H1 (cell line): ENCODE data around the gene DYNC1I1. TPM values are rescaled to one million over a fixed set of nuclear protein-coding genes. Genes with fewer than 3 reads are reported as not detected.

Experiments used
- CTCF ChIA-PET: fragments of 300-600 bp; sonication (Branson Sonifier 250); formaldehyde crosslinking; loops from one replicate; lab custom pipeline; 2021; ENCODE audit not compliant: partially characterized antibody; lab: Charles Lee
- POLR2A ChIA-PET: fragments of 300-600 bp; sonication (Branson Sonifier 250); formaldehyde crosslinking; loops from one replicate; lab custom pipeline; 2021; ENCODE audit warnings: inconsistent platforms; ENCODE audit not compliant: partially characterized antibody; lab: Charles Lee
- DNase-seq, 2 experiments: peaks; one replicate each; pipeline versions ENCODE4 v3.0.0 to v3.0.0-alpha.2; 2010 to 2022; ENCODE audit warnings: low spot score in 2 of 2, low read depth in 1 of 2, mixed read lengths in 1 of 2
- FAIRE-seq: peaks from 2 replicates; lab custom pipeline; 2011; peaks lifted over from hg19 to GRCh38; lab: Jason Lieb, UNC
- H2AFZ ChIP-seq: 2 replicates; pipeline ENCODE4 v1.8.1; 2012; ENCODE audit warnings: low read length, inconsistent platforms
- H2AK5ac ChIP-seq: 2 replicates; pipeline ENCODE4 v1.6.1; 2013; ENCODE audit warnings: low read depth, low read length
- H2BK120ac ChIP-seq: replicated peaks from 2 replicates; pipeline ENCODE3; 2013; ENCODE audit warnings: low read depth, low read length, inconsistent platforms
- H2BK12ac ChIP-seq: 2 replicates; pipeline ENCODE4 v1.6.1; 2013; ENCODE audit warnings: low read depth, low read length
- H2BK15ac ChIP-seq: 2 replicates; pipeline ENCODE4 v1.6.1; 2013; ENCODE audit warnings: low read length
- H2BK20ac ChIP-seq: 2 replicates; pipeline ENCODE4 v1.6.1; 2013; ENCODE audit warnings: low read length
- H2BK5ac ChIP-seq: 2 replicates; pipeline ENCODE4 v1.6.1; 2013; ENCODE audit warnings: low read depth, low read length
- H3K14ac ChIP-seq: 2 replicates; pipeline ENCODE4 v1.6.1; 2013; ENCODE audit warnings: inconsistent platforms; ENCODE audit not compliant: insufficient read length
- H3K18ac ChIP-seq: 2 replicates; pipeline ENCODE4 v1.6.1; 2013; ENCODE audit warnings: low read length; ENCODE audit errors: extremely low read depth
- H3K23ac ChIP-seq: 2 replicates; pipeline ENCODE4 v1.6.1; 2013; ENCODE audit warnings: inconsistent platforms; ENCODE audit not compliant: insufficient read length
- H3K23me2 ChIP-seq: 2 replicates; pipeline ENCODE4 v1.6.1; 2013; ENCODE audit warnings: low read depth, low read length
- H3K27ac ChIP-seq: 2 replicates; pipeline ENCODE4 v1.6.1; 2011; ENCODE audit warnings: low read depth, low read length, inconsistent platforms
- H3K27me3 ChIP-seq, 4 experiments: replicated peaks in 1 of 4; 1 replicate in 1 of 4; 2 replicates in 3 of 4; pipeline versions ENCODE4 v1.6.1 to v1.8.1; 2011 to 2013; ENCODE audit warnings: low read length in 3 of 4, mild to moderate bottlenecking in 3 of 4, inconsistent platforms in 2 of 4, mixed read lengths in 2 of 4, moderate library complexity in 1 of 4; ENCODE audit not compliant: control insufficient read depth in 3 of 4, insufficient read depth in 3 of 4; ENCODE audit errors: extremely low read depth in 1 of 4
- H3K36me3 ChIP-seq, 4 experiments: 2 replicates each; pipeline versions ENCODE4 v1.6.1 to v1.8.1; 2011 to 2013; ENCODE audit warnings: mild to moderate bottlenecking in 4 of 4, low read length in 3 of 4, moderate library complexity in 2 of 4, control low read depth in 1 of 4, inconsistent platforms in 1 of 4; ENCODE audit not compliant: insufficient read depth in 4 of 4, control insufficient read depth in 2 of 4
- H3K4ac ChIP-seq: replicated peaks from 2 replicates; pipeline ENCODE3; 2013; ENCODE audit warnings: low read length, low read depth, mixed read lengths, inconsistent platforms; ENCODE audit not compliant: insufficient read length
- H3K4me1 ChIP-seq, 4 experiments: replicated peaks in 1 of 4; 1 replicate in 1 of 4; 2 replicates in 3 of 4; pipeline versions ENCODE4 v1.6.1 to v1.8.1; 2011 to 2013; ENCODE audit warnings: low read length in 3 of 4, inconsistent platforms in 2 of 4, mixed read lengths in 1 of 4; ENCODE audit not compliant: insufficient read depth in 4 of 4, control insufficient read depth in 3 of 4
- H3K4me2 ChIP-seq, 2 experiments: 2 replicates each; pipeline versions ENCODE4 v1.6.1 to v1.8.1; 2011 to 2013; ENCODE audit warnings: low read depth in 2 of 2, low read length in 2 of 2, control low read depth in 1 of 2, inconsistent platforms in 1 of 2, mild to moderate bottlenecking in 1 of 2; ENCODE audit not compliant: insufficient read depth in 1 of 2
- H3K4me3 ChIP-seq, 4 experiments: fragments of 200-600, 300-600 bp in 1 of 4; sonication (generic), shearing (Covaris generic), sonication (Bioruptor Twin) in 1 of 4; 2 replicates each; pipeline versions ENCODE4 v1.5.1 to v1.8.1; 2011 to 2016; ENCODE audit warnings: low read length in 4 of 4, low read depth in 3 of 4, control low read depth in 2 of 4, inconsistent platforms in 2 of 4, mild to moderate bottlenecking in 2 of 4, mixed read lengths in 1 of 4, moderate library complexity in 1 of 4; ENCODE audit not compliant: insufficient read depth in 2 of 4; ENCODE audit errors: extremely low read depth in 1 of 4
- H3K56ac ChIP-seq: replicated peaks from 2 replicates; pipeline ENCODE3; 2013; ENCODE audit warnings: low read depth, mild to moderate bottlenecking, mixed read lengths, low read length, inconsistent platforms; ENCODE audit not compliant: insufficient read length
- H3K79me1 ChIP-seq: 2 replicates; pipeline ENCODE4 v1.6.1; 2013; ENCODE audit warnings: low read depth, low read length, control low read depth
- H3K79me2 ChIP-seq, 2 experiments: 2 replicates each; pipeline versions ENCODE4 v1.6.1 to v1.8.1; 2012 to 2013; ENCODE audit warnings: low read length in 2 of 2, mild to moderate bottlenecking in 2 of 2, inconsistent platforms in 1 of 2; ENCODE audit not compliant: insufficient read depth in 2 of 2, control insufficient read depth in 1 of 2
- H3K9ac ChIP-seq, 4 experiments: replicated peaks in 1 of 4; 1 replicate in 1 of 4; 2 replicates in 3 of 4; pipeline versions ENCODE4 v1.6.1 to v1.8.1; 2011 to 2013; ENCODE audit warnings: low read depth in 3 of 4, low read length in 3 of 4, control low read depth in 2 of 4, mild to moderate bottlenecking in 2 of 4, moderate library complexity in 2 of 4, inconsistent platforms in 1 of 4; ENCODE audit errors: extremely low read depth in 1 of 4
- H3K9me3 ChIP-seq, 2 experiments: 2 replicates each; pipeline versions ENCODE4 v1.6.1 to v1.8.1; 2012 to 2013; ENCODE audit warnings: mild to moderate bottlenecking in 2 of 2, moderate library complexity in 2 of 2, control low read depth in 1 of 2, inconsistent platforms in 1 of 2, low read depth in 1 of 2, low read length in 1 of 2, mixed read lengths in 1 of 2; ENCODE audit not compliant: insufficient read depth in 2 of 2
- H4K20me1 ChIP-seq, 2 experiments: replicated peaks in 1 of 2; 2 replicates each; pipeline versions ENCODE3 to v1.8.1; 2011 to 2013; ENCODE audit warnings: inconsistent platforms in 2 of 2, low read length in 2 of 2, mild to moderate bottlenecking in 1 of 2; ENCODE audit not compliant: insufficient read depth in 2 of 2, control insufficient read depth in 1 of 2
- H4K5ac ChIP-seq: 2 replicates; pipeline ENCODE4 v1.6.1; 2013; ENCODE audit warnings: low read length, low read depth, mixed read lengths, inconsistent platforms; ENCODE audit not compliant: insufficient read length
- H4K8ac ChIP-seq: 2 replicates; pipeline ENCODE4 v1.8.0; 2013; ENCODE audit warnings: mild to moderate bottlenecking, moderate library complexity, low read length, inconsistent platforms; ENCODE audit not compliant: insufficient read depth; ENCODE audit errors: extremely low read depth
- H4K91ac ChIP-seq: replicated peaks from 2 replicates; pipeline ENCODE3; 2013; ENCODE audit warnings: low read length, mixed read lengths, inconsistent platforms; ENCODE audit not compliant: insufficient read length
- BCL11A ChIP-seq, 2 experiments: IDR thresholded peaks; one replicate each; pipeline ENCODE4 v1.6.1; 2011; ENCODE audit warnings: low read depth in 2 of 2, low read length in 2 of 2, mild to moderate bottlenecking in 2 of 2
- CHD1 ChIP-seq: IDR thresholded peaks from 2 replicates; pipeline ENCODE4 v1.6.1; 2012; ENCODE audit warnings: low read depth, low read length, improper control_type of control experiment
- FOSL1 ChIP-seq: IDR thresholded peaks from 2 replicates; pipeline ENCODE4 v1.6.1; 2011; ENCODE audit warnings: mild to moderate bottlenecking, low read depth, low read length, moderate library complexity; ENCODE audit not compliant: insufficient read depth
- JUN ChIP-seq: IDR thresholded peaks from 2 replicates; pipeline ENCODE4 v1.6.1; 2011; ENCODE audit warnings: low read depth, mild to moderate bottlenecking, improper control_type of control experiment, low read length
- KDM5A ChIP-seq: fragments of 200-600 bp; IDR thresholded peaks from 2 replicates; pipeline ENCODE4 v1.7.1; 2012; ENCODE audit warnings: mild to moderate bottlenecking, low read length, inconsistent platforms, mixed read lengths
- MAFK ChIP-seq: IDR thresholded peaks from 2 replicates; pipeline ENCODE4 v1.6.1; 2012; ENCODE audit warnings: low read depth, mild to moderate bottlenecking, improper control_type of control experiment, low read length
- NRF1 ChIP-seq: IDR thresholded peaks from 2 replicates; pipeline ENCODE4 v1.6.1; 2011; ENCODE audit warnings: mild to moderate bottlenecking, low read depth, low read length, improper control_type of control experiment
- POLR2A ChIP-seq, 2 experiments: IDR thresholded peaks; 1 replicate in 1 of 2; 2 replicates in 1 of 2; pipeline ENCODE4 v1.6.1; 2011; ENCODE audit warnings: low read depth in 2 of 2, low read length in 2 of 2, mild to moderate bottlenecking in 2 of 2; ENCODE audit errors: control extremely low read depth in 1 of 2
- SAP30 ChIP-seq: fragments of 300-600 bp; sonication (generic); IDR thresholded peaks from 2 replicates; pipeline ENCODE4 v1.7.1; 2012; ENCODE audit warnings: low read length, moderate library complexity, mild to moderate bottlenecking, inconsistent platforms; ENCODE audit not compliant: insufficient read depth, insufficient replicate concordance
- SIN3A ChIP-seq, 2 experiments: IDR thresholded peaks in 1 of 2; conservative IDR thresholded peaks in 1 of 2; 2 replicates each; pipeline ENCODE4 v1.6.1; 2011 to 2012; ENCODE audit warnings: low read length in 2 of 2, improper control_type of control experiment in 1 of 2, low read depth in 1 of 2, mild to moderate bottlenecking in 1 of 2
- SIX5 ChIP-seq: IDR thresholded peaks from 2 replicates; pipeline ENCODE4 v1.6.1; 2011; ENCODE audit warnings: mild to moderate bottlenecking, low read depth, low read length
- SRF ChIP-seq: IDR thresholded peaks from 2 replicates; pipeline ENCODE4 v1.6.1; 2011; ENCODE audit warnings: mild to moderate bottlenecking, low read depth, low read length, moderate library complexity
- TCF12 ChIP-seq: IDR thresholded peaks from 2 replicates; pipeline ENCODE4 v1.6.1; 2011; ENCODE audit warnings: low read depth, mild to moderate bottlenecking, low read length
- TEAD4 ChIP-seq: IDR thresholded peaks from 2 replicates; pipeline ENCODE4 v1.6.1; 2012; ENCODE audit warnings: low read depth, low read length, inconsistent platforms, mixed read lengths
- WGBS, 2 experiments: shearing (Covaris generic) in 1 of 2; methylation state at CpG; one replicate each; pipeline versions ENCODE4 v1.1.6 to v1.1.7; 2013 to 2015; ENCODE audit warnings: low lambda C conversion rate in 2 of 2, mixed read lengths in 2 of 2, inconsistent platforms in 1 of 2, low coverage in 1 of 2, missing lambda C conversion rate in 1 of 2; ENCODE audit not compliant: insufficient replicate concordance in 2 of 2, insufficient coverage in 1 of 2, insufficient read length in 1 of 2; ENCODE audit errors: extremely low coverage in 1 of 2, missing lambda C conversion rate in 1 of 2; 5-methylcytosine and 5-hydroxymethylcytosine counted together
- polyA plus RNA-seq, 7 experiments: library from polyadenylated mRNA; depleted of rRNA in 3 of 7; stranded (reverse) in 5 of 7; unstranded in 2 of 7; fragments of >200 nt in 5 of 7; fragments of 200-250 nt in 2 of 7; gene quantifications; 1 replicate in 5 of 7; 2 replicates in 1 of 7; 4 replicates in 1 of 7; pipeline versions ENCODE4 v1.2.1 to v1.2.3, GENCODE V29; 2011 to 2013; ENCODE audit warnings: missing spikeins in 2 of 7, mixed read lengths in 2 of 7
- total RNA-seq: library from RNA; stranded (reverse); fragmentation: NEBNext Ultra II Directional; extraction: Animal tissue kit (Norgen Biotek cat#: 25700); gene quantifications from 2 replicates; pipeline ENCODE4 v1.2.1, GENCODE V29; 2021

The DYNC1I1 gene
- total and polyA plus RNA-seq, 2 of the 8 experiments (the other 6 are each of a cell fraction or from before 2014, with no cell fraction given): 0.45 to 0.58 TPM

DNA sequence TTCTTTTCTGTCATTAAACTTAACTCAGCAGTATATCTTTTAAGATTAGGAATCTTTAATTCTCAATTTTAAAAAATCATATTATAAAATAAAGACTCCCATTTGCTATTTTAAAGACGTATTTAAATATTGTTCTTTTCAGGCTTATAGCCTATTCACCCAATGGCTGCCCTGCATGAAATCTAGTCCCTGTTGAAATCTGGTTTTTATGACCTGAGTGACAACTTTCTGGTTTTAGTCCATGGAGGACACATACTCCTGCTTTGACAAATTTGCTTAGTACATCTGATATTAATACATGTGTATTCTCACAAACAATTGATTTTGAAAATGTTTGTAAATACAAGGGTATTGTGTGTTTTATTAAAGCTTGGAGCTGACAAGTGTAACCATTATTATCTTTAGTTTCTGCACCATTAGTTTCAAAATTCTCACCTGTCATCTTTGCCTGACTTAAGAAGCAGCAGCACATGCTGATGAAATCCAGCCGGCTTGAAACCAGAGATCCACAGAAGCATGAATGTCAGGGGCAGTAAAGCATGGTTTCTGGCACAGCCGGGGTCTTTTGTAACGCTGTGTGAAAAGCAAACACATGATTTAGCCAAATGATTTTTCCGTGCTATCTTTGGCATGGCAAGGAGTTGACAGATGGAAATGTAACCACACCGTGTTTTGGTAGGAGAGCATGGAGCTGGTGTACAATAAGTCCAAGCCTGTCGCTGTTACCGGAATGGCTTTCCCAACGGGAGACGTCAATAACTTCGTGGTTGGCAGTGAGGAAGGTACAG lies 262.8 kb downstream of the DYNC1I1 start:
- ChIA-PET CTCF (no interaction called here), POLR2A (no interaction called here)
- no peak overlapping the region for H2AFZ ChIP-seq
- H3K27ac ChIP-seq: no peak overlapping the region
- H3K79me1 ChIP-seq: no peaks in the 10 kb centered on the region
- H2BK12ac ChIP-seq: no peak overlapping the region
- H4K91ac ChIP-seq: no peak overlapping the region
- H3K4ac ChIP-seq: no peak overlapping the region
- H3K14ac ChIP-seq: no peak overlapping the region
- no peaks in the 10 kb centered on the region for H3K36me3 ChIP-seq
- H3K4me1 ChIP-seq: peaks cover 0 to 3% (median 0%) of the 10 kb centered on the region in 4 experiments; a peak in 1 of 7 replicates
- H3K79me2 ChIP-seq: no peaks in the 10 kb centered on the region
- H3K23ac ChIP-seq: no peak overlapping the region
- H3K9me3 ChIP-seq: no peaks in the 10 kb centered on the region
- FAIRE-seq (no peak), DNase-seq (no peak)
- no peak overlapping the region for H2BK120ac ChIP-seq
- no peak overlapping the region for H2AK5ac ChIP-seq
- no peak overlapping the region for H4K8ac ChIP-seq
- no peaks in the 10 kb centered on the region for H3K23me2 ChIP-seq
- no peak overlapping the region for H3K56ac ChIP-seq
- no peaks in the 10 kb centered on the region for H3K27me3 ChIP-seq
- no peak overlapping the region for H2BK20ac ChIP-seq
- no peak overlapping the region for H2BK15ac ChIP-seq
- H3K4me2 ChIP-seq: no peak overlapping the region
- H2BK5ac ChIP-seq: no peak overlapping the region
- no peak overlapping the region for H4K5ac ChIP-seq
- no peak overlapping the region for H3K18ac ChIP-seq
- no peaks in the 10 kb centered on the region for H4K20me1 ChIP-seq
- H3K9ac ChIP-seq: no peak overlapping the region
- H3K4me3 ChIP-seq: no peak overlapping the region
- WGBS, 2 experiments: 89% methylated on average over 11 of the region's 11 CpGs; no CpG with 5 or more reads in 1 of the 2 experiments
- TF ChIP-seq FOSL1 (no peak), KDM5A (no peak), SIX5 (no peak), SRF (no peak), CHD1 (no peak), SIN3A (conservative IDR thresholded peaks at IDR 0.05 in 1 of 2, IDR thresholded peaks at IDR 0.05 in 1 of 2; ENCODE audit: low read depth in 1 of 2, low read length in 2 of 2) (no peak), NRF1 (no peak), TCF12 (no peak), BCL11A (IDR thresholded peaks at IDR 0.05; ENCODE audit: low read depth in 2 of 2, low read length in 2 of 2) (no peak), SAP30 (no peak), MAFK (no peak), TEAD4 (no peak), JUN (no peak), POLR2A (IDR thresholded peaks at IDR 0.05; ENCODE audit: control extremely low read depth in 1 of 2, low read depth in 2 of 2, low read length in 2 of 2) (no peak)
